RWPE1 (cell line): ENCODE results near the gene STAC2.
A peak's percentile ranks its signal among the peaks of the same experiment; 100 is the strongest.

Experiments used
- CTCF ChIA-PET: fragments of 350-600 bp; sonication (Branson Sonifier 250); formaldehyde crosslinking; extraction: SDS; loops from one replicate; lab custom pipeline; 2021; lab: Yijun Ruan, JAX
- POLR2A ChIA-PET: fragments of 400-600 bp; formaldehyde crosslinking; extraction: SDS; loops from one replicate; lab custom pipeline; 2020; ENCODE audit warnings: antibody characterized with exemption; ENCODE audit not compliant: low non-redundant PET; lab: Yijun Ruan, JAX
- DNase-seq: peaks from one replicate; pipeline ENCODE4 v3.0.0; 2012; ENCODE audit warnings: low spot score
- H3K27ac ChIP-seq: fragments of 450-650 bp; 2 replicates; pipeline ENCODE4 v1.5.1; 2017
- TF ChIP-seq, protein P1 (sequence below): fragments of 450-650 bp; conservative IDR thresholded peaks from 2 replicates; pipeline ENCODE4 v1.5.1; 2017; ENCODE audit warnings: low read depth, mild to moderate bottlenecking

Gene STAC2

DNA sequence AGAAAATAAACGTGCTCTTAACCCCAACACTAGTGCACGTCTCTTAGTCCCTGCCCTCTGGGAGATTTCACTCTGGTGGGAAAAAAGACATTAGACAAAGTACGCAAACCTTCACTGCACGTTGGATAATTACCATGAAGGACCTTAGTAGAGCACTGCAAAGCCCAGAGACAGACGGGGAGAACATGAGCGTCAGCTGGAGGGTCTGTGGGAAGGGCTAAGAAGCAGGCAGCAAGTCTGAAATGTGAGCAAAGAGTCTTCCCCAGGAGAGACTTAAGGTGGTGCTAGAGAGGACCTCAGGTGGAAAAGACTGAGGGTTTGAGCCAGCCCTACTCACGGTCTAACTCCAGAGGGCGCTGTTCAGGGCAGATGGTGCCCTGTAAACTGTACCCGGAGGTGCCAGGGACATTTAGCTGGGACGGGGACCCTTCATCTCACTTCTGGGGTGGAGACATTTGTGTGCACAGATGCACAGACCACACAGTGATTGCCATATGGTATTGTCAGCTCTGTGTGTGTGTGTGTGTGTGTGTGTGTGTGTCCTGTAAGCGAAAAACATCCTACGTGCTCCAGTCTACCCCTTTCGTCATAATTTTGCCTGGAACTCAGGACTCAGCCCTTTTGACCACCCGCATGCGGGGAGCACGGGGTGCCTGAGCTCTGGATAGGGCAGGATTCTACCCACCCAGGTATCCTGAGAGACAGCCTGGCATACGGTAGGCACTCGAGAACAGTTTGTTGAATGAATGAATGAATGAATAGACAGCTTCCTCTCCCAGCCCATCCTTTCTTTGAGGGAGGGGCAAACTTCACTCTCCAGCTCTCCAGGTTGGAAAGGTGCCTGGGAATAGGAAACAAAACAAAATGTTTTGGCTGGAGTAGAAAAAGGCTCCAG is 10.1 kb upstream of the STAC2 start:
- ChIA-PET CTCF (interaction anchor here (0.5 to 2.3 kb wide), 8 partner anchors 9 to 691 kb away, joined by 3 to 15 read pairs (median 5); partner anchors contain the start of gene RPL19), POLR2A (interaction anchor here (1.0 kb wide), 1 partner anchor 12 kb away, joined by 4 read pairs; no protein-coding TSS in a partner anchor)
- peak overlapping the region; percentile 22 for H3K27ac ChIP-seq
- DNase-seq = peak; percentile 54
- TF ChIP-seq, protein P1, sequence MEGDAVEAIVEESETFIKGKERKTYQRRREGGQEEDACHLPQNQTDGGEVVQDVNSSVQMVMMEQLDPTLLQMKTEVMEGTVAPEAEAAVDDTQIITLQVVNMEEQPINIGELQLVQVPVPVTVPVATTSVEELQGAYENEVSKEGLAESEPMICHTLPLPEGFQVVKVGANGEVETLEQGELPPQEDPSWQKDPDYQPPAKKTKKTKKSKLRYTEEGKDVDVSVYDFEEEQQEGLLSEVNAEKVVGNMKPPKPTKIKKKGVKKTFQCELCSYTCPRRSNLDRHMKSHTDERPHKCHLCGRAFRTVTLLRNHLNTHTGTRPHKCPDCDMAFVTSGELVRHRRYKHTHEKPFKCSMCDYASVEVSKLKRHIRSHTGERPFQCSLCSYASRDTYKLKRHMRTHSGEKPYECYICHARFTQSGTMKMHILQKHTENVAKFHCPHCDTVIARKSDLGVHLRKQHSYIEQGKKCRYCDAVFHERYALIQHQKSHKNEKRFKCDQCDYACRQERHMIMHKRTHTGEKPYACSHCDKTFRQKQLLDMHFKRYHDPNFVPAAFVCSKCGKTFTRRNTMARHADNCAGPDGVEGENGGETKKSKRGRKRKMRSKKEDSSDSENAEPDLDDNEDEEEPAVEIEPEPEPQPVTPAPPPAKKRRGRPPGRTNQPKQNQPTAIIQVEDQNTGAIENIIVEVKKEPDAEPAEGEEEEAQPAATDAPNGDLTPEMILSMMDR = peak; percentile 67

GRCh38 chr17:39231591-39232551 is 6.1 kb upstream of the STAC2 start:
- H3K27ac ChIP-seq = no peak overlapping the region
- no peak for DNase-seq
- ChIA-PET CTCF (interaction anchor here (0.6 to 2.5 kb wide), 4 partner anchors 9 to 121 kb away, joined by 3 to 12 read pairs (median 4); no protein-coding TSS in a partner anchor), POLR2A (no interaction called here)
- TF ChIP-seq, protein P1 = peak; percentile 27

- ChIA-PET POLR2A (no interaction called here), CTCF (interaction anchor here (2.5 kb wide), 1 partner anchor 24 kb away, joined by 12 read pairs; no protein-coding TSS in a partner anchor)
- TF ChIP-seq, protein P1 = no peak
- DNase-seq = no peak
- H3K27ac ChIP-seq = no peak overlapping the region
Observed at GRCh38 chr17:39231091-39231561, 5.4 kb upstream of the STAC2 start.

DNA sequence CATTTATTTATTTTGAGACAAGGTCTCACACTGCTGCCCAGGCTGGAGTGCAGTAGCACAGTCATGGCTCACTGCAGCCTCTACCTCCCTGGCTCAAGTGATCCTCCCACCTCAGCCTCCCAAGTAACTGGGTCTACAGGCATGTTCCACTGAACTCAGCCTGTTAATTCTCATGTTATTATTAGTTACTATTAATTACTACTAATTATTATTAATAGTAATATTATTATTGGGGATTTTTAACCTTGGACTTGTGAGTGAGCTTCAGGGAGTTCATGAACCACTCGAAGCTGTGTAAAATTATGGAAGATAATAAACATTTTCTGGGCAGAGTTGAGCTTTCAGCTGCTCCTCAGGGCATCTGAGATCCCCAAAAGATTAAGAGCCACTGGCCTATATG is 4.6 kb upstream of the STAC2 start:
- ChIA-PET CTCF (interaction anchor here (0.8 to 2.5 kb wide), 2 partner anchors 14 to 23 kb away, joined by 3 to 12 read pairs; no protein-coding TSS in a partner anchor), POLR2A (no interaction called here)
- TF ChIP-seq, protein P1 = no peak
- H3K27ac ChIP-seq = no peak overlapping the region
- no peak for DNase-seq

GRCh38 chr17:39229274-39229913 is 3.6 kb upstream of the STAC2 start:
- POLR2A ChIA-PET = no interaction called here
- TF ChIP-seq, protein P1 = no peak
- CTCF ChIA-PET = no interaction called here
- peak overlapping the region; percentile 19; the same call in 1 of the 2 replicates for H3K27ac ChIP-seq
- peak; percentile 57 for DNase-seq
